HG03575 (cell line): ENCODE data around the gene SEMA4D.

Source experiments
- ATAC-seq: cut with Tn5 transposase; IDR thresholded peaks from one replicate; pipeline ENCODE4 v1.9.1; 2021; ENCODE audit not compliant: unreplicated experiment, insufficient number of reproducible peaks, low FRiP score; ENCODE audit errors: extremely low read depth

Gene SEMA4D

DNA sequence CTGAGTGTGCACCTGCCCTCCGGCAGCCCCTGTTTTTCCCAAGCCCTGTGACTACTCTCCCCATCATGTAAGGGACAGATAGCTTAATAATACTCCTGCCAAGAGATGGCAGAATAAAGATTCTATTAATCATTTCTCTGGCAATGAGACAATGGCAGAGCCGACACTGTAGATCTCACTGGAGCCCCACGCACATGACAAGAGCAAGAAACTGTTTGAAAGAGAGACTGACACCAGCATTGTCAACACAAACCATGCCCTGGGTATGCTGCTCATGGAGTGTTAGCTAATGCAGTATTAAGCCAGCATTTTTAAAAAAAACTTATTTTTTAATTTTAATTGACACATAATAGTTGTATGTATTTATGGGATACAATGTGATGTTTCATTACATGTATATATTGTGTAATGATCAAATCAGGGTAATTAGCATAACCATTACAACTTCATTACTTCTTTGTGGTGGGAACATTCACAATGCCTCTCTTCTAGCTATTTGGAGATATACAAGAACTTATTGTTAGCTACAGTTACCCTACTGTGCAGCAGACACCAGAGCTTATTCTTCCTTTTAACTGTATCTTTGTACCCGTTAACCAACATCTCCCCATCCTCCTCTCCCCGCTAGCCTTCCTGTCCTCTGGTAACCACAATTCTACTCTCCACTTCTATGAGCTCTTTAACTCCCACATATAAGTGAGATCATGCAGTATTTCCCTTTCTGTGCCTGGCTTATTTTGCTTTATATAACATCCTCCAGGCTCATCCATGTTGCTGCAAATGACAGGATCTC lies 31.5 kb upstream of the SEMA4D start:
- ATAC-seq: no peak

DNA sequence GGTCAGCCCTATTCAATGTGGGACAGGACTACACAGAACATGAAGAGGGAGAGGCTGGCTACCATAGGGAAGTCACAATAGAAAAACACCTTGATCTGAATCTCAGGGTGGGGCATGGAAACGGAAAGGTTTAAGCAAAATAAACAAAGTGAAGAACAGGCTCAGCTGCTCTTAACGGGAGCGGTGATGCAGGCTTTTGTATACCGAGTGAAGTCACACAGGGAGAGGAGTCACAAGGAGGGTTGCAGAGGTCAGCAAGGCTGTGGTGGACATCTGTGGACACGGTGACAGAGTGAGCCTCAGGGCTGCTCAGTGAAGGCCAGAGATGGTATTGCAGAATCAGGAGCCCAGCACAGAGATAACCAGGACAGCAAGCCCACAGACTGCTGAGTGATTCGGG lies 30.6 kb upstream of the SEMA4D start:
- ATAC-seq: no peak

DNA sequence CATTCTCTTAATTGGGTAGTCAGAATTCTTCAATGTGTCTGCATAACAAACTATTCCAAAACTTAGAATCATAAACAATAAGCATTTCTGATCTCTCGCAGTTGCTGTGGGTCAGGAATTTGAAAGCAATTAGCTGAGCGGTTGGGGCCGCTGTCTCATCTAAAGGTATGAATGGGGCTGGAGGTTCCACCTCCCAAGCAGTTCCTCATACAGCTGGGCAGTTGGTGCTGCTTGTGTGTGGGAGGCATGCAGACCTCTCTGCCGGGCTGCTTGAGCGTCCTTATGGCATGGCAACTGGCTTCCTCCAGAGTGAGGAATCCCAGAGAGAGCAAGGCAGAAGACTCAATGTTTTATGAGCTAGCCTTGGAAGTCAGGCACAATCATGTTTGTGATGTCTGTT lies 30.2 kb upstream of the SEMA4D start:
- ATAC-seq: no peak

DNA sequence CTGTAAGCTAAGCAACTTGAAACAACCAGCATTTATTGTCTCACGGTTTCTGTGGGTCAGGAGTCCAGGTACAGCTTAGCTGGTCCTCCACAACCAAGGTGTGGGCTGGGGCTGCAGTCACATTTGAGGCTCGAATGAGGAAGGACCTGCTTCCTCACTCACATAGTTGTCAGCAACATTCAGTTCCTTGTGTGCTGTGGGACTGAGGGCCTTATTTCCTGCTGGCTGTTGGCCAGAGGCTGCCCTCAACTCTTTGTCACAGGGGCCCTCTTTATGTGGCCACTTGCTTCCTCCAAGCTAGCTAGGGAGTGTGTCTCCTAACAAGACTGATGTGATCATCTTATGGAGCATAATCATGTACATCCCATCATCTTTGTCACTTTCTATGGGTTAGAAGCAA lies 29.2 kb upstream of the SEMA4D start:
- ATAC-seq: no peak

DNA sequence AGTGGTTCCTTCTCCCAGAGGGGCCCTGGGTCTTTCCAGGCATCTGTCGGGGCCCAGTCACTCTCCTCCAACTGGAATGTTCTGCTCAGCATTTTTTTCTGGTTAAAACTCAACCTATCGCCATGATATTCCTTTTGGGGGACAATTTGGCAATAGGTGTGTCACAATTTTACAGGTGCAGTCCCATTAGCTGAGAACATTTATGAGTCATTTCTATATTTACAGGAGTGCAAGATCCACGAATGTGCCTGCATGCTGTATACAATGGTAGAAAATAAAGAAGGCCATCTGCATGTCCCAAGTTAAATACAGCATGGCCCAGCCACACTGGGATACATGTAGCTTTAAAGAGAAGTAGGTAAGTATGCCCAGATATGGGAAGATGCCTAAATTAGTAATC lies 28.8 kb upstream of the SEMA4D start:
- no peak for ATAC-seq

DNA sequence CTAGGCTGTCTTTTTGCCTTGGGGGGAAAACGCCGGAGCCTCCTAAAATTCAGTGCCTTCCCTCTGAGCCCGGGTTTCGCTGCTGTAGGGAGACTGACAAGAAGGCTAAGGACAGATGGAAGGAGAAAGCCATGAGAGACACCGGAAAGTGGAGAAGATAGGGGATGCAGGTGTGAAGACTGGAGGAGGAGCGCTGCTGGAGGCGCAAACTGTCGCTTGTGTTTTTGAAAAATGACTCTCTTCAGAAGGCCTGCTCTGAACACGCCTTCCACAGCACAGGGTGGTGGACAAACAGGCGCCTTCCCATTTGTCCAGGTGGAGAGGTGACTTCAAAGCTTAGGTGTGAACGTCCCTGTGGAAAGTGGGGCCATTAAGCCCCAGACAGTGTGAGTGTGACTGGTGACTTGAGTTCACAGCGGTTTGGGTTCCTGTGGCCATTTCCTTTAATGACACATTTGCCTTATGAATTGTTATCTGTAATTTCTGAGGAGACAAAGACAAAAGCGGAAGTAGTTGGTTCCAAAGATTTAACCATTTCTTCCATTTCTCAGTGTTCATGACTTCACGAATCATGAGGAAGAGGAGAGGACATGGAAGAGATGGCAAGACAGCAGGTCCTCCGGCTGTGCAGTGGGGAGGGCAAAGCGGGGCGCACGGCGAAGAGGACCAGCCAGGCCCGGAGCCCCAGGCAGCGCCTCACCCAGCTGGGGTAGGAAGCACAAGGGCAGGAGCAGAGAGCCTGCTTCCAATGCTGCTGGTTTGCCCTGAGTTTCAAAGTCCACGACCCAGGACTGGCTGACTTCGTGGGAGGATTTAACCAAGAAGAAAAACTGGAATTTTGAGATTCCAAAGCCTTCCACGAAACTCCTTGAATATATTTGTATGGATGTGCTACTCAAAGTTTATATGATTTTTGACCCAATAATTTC lies 27.8 kb upstream of the SEMA4D start:
- ATAC-seq: no peak

DNA sequence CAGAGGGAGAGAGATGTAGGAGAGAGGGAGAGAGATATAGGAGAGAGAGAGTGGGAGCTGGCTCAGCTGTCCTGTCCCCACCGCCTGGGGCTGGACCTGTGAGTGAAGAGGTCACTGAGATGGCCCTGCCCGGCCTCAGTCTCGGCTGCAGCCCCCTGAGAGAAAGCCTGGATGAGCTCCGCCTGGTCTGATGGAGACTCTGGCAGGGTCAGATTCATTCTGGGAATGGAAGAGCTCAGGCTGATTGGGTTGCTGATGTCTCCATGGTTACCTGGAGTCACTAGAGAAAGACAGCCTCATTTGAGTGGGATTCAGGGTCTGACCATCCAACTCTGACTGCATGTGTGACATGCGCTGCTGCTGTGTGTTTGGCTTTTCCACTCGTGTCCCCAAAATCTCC lies 27.1 kb upstream of the SEMA4D start:
- ATAC-seq: no peak

DNA sequence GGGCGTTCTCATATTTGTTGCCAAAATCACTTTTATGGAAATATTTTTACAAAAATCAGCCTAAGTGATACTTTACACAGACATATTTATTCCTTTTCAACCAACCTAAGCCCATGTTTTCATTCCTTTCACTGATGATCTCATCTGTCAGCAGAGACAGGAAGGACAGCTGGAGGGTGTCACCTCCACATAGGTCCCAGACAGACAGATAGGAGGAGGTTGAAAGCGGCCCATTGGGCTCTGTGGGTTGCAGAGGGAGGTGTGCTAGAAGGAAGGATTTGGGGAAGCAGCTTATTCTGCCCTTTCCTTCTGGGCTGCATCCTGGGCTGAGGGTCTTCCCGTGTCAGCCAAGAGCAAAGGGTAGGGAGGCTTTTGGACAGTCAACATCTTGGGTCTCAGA lies 26.0 kb upstream of the SEMA4D start:
- no peak for ATAC-seq

DNA sequence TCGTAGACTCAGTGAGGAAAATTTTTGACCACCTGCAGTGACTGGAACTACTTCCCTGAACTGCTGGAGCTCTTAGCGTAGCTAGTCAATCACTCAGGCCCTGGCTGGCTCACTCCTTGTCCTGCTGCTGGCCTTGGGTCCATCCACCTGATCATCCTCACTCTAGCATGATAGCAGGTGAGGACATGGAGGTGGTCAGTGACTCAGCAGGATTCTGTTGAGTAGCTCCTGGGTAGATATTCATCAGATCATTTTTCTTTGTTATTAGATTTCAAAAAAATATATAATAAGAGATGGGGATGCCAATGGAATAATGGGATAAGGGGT lies 25.0 kb upstream of the SEMA4D start:
- no peak for ATAC-seq

DNA sequence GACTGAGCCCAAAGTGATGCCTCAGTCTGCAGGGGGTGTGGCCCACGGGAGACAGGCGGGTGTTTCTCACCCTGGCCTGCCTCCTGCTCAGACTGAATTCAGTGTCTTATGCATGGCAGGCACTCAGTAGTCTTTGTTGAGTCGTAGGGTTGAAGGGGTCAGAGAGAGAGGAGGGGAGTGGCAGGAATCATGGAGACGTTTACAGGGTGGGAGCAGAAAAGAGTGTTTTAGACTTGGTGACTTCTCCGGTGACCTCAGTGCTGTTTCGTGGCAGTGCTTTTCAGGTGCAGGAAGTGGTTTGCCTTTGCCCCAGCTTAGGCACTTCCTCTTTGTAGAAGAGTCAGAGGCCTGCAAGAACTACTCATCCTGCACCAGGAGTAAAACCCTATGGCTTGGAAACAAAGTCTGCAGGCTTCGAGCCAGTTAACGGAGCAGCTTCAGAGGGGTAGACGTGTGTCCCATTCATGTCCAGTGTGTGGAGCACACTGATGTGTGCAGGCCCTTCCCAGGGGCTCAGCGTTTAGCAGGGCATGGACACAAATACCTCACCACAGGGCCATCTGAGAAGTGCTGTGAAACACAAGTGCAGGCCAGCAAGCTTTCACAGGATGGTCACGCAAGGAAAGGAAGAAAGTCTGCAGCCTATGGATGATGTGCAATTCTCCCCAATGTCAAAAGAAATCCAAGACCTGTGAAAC lies 24.5 kb upstream of the SEMA4D start:
- peak; percentile 82 for ATAC-seq

DNA sequence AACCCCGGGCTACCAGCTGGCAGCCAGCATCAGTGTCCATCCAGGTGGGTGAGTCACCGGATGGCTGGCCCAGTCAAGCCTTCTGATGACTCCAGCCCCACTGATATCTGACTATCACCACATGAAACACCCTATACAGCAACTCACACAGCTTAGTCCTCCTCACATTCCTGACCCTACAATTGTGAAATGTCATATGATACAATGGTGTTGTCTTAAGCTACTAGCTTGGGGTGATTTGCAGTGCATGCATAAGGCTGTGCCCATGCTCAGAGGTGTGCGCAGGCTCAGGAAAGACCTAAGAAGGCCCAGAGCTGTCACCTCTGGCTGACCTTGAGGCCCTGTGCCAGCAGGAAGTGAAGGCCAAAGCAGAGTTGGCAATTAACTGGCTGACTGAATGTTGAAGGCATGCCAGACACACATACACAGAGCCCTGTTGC lies 21.5 kb upstream of the SEMA4D start:
- ATAC-seq: no peak

DNA sequence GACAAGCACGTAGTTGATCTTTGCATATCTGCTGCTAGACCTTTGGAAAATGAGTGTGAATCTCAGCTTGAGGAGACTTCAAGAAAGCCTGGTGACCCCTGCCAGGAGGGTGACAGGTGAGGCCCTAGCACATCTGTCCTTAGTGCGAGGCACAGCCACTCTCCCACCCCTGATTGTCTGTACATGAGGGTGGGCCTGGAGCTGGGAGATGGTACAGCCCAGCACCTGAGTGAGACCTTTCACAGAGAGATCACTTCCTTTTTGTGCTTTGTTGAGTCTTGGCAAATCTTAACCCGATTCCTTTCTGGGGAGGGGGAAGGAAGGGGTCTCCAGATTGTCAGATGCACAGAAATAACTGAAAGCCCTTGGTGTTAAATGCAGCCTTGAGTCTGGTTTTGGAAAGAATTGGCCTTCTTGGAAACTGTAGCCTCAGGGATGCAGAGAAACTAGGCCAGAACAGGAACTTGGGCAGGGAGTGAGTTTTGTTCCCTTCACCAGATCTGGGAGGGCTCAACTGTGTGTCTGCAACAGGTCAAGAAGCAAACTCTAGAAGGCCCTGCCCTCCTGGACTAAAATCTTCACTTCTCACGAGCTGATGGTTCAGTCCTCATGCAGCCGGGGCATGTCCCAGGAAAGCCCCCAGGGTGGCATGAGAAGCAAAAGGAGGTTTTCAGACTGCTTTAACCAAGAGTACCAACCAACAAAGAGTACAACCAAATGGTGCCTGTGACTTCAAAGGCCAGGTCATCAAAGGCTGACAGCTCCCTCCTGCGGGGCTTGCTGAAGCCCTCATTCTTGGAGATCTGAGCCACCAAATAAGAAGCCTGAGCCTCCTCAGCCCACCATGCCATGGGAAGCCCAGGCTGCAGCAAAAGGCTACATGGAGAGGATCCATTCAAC lies 20.8 kb upstream of the SEMA4D start:
- no peak for ATAC-seq

DNA sequence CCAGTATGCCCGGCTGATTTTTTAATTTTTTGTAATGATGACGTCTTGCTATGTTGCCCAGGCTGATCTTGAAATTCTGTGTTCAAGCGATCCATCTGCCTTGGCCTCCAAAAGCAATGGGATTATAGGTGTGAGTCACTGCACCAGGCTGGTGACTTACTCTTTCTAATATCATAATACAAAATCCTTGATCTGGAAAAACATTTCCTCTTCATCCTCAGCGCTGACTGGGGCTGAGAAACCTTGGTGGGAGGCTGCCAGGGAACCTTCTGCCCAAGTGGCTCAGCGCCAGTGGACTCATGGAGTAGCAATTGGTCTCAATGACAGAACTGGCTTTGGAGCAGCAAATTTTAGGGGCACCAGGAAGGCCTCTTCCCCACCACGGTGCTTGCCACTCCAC lies 17.5 kb upstream of the SEMA4D start:
- no peak for ATAC-seq

DNA sequence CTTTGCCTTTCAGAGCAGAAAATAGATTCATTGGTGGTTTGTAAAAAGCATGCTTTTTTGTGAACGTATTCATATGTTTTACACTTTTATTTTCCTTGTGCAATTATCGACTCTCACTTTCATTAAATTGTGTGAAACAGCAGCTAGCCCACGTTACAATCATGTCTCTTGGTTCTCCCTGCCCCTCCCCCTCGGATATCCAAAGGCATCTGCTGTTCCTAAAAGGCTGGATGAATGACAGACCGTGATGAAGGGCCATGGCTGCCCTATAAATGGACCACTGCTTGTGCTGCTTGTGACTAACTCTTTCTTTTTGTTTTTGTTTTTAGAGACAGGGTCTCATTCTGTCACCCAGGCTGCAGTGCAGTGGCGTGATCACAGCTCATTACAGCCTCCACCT lies 17.0 kb upstream of the SEMA4D start:
- ATAC-seq: no peak

DNA sequence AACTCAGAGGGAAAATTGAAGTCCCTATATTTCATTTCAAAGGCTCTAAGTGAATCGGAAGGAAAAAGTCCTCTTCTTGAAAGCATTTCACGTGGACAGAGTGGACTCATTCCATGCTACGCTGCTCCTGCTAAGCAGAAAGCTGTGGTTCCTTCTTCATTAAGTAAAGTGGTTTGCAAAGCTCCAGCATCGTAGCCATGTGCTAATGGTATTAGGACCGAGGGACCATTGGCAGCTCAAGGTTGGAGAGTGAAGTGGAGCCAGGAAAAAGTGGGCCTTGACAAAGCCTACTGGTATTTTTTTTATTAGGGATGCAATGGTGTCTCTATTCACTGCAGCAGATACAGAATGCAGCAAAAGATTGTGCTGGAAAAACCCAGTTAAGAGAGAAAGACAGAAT lies 16.4 kb upstream of the SEMA4D start:
- no peak for ATAC-seq

DNA sequence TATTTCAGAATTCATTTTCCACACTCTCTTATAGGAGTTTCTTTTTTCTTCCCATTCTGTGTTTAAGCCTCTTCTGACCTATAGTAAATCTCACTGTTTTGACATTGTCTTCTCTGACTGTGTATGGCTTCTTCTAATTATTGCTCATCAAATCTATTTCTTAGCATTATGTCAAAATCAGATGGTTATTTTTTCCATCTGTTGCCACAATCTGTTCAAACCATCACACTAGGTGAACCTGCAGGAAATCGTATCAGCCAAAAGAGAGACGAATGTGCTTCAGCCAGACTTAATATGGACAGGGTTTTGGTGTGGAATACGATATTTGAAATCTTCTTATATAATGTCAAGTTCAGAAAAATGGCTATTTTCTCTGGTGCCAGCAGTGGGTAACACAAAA lies 15.9 kb upstream of the SEMA4D start:
- ATAC-seq: no peak

DNA sequence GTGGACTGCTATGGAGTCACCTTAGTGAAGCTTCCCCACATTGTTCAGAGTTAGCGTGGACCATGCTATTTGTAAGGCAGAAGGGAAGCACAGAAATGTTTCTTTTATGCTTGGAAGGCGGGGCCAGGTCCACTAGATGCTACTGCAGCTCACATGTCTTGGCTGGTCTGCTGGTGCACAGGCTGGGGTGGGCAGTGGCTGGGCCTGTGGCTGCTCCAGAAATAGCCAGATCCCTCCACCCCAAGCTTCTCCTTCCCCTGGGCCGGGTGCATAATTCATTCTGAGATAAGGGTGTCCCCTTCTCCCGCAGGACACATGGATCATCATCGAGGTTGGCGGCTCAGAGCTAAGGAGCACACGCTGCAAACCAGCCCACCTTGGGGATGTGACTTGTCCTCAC lies 14.5 kb upstream of the SEMA4D start:
- no peak for ATAC-seq

DNA sequence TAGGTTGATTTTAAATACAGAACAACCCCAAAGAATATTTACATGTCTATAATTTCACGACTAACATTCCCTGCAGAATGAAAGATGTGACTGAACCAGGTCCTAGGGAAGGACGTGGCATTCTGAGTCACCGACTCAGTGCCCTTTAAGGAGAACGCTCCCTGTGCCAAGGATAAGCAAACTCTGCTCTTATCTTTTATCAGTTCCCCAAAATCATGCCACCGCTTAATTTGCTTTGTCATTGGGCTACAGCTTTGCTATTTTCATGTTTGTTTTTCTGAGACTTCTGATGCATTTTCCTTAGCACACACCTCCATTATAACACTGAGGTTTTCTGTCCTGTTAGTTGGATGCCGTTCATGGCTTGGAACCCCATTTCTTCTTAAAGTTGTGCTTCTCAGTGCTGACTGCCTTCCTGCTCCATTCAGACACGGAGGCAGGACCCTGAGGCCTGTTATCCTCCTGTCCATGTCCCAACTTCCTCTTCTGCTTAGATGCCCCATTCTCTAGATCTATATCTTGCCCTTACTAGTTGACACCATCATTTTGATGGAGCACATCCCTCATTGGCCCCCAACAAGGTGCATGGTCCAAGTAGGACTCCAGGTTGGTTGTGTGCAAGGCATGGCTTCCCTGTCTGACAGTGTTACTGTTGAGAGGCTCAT lies 11.2 kb upstream of the SEMA4D start:
- ATAC-seq: no peak
